Mucosa of stomach (tissue), 1 donor: ENCODE results near the gene G3BP1.
A peak's percentile ranks its signal among the peaks of the same experiment; 100 is the strongest.

Experiments used
- H3K27me3 ChIP-seq: one replicate; pipeline ENCODE4 v1.7.0; 2013; ENCODE audit warnings: mild to moderate bottlenecking, low read length; ENCODE audit not compliant: control insufficient read depth, insufficient read depth
- H3K36me3 ChIP-seq: one replicate; pipeline ENCODE4 v1.7.0; 2013; ENCODE audit warnings: low read length; ENCODE audit not compliant: control insufficient read depth, insufficient read depth
- H3K4me1 ChIP-seq: one replicate; pipeline ENCODE4 v1.7.0; 2013; ENCODE audit warnings: mild to moderate bottlenecking, low read length; ENCODE audit not compliant: control insufficient read depth, insufficient read depth
- H3K4me3 ChIP-seq: one replicate; pipeline ENCODE4 v1.7.0; 2013; ENCODE audit warnings: low read length
- H3K9ac ChIP-seq: one replicate; pipeline ENCODE4 v1.7.0; 2013; ENCODE audit warnings: mild to moderate bottlenecking, low read length, moderate library complexity
- H3K9me3 ChIP-seq: one replicate; pipeline ENCODE4 v1.7.0; 2013; ENCODE audit warnings: mild to moderate bottlenecking, low read length, moderate library complexity; ENCODE audit not compliant: control insufficient read depth
- donor health status: Pancreatic carcinoma.

Gene G3BP1

DNA sequence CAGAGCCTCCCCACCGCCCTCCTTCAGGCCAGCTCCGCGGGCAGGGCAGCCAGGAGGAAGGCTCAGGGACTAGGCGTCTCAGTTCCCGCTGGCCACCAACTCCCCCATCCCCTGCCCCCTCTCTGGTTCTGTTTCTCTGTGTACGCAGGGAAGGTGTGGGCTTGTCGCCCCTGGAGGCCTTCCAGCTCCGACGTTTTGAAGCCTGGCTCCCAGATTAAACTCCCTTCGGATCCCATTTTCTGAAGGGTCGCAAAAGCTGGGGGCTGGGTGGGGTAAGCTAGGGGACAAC lies 13.7 kb upstream of the G3BP1 start:
- Histone ChIP-seq H3K27me3 (no peaks in the 10 kb centered on the region), H3K9me3 (no peaks in the 10 kb centered on the region), H3K36me3 (no peaks in the 10 kb centered on the region), H3K4me1 (peaks cover 24% of the 10 kb centered on the region), H3K9ac (peak overlapping the region; percentile 91), H3K4me3 (peak overlapping the region; percentile 99)

DNA sequence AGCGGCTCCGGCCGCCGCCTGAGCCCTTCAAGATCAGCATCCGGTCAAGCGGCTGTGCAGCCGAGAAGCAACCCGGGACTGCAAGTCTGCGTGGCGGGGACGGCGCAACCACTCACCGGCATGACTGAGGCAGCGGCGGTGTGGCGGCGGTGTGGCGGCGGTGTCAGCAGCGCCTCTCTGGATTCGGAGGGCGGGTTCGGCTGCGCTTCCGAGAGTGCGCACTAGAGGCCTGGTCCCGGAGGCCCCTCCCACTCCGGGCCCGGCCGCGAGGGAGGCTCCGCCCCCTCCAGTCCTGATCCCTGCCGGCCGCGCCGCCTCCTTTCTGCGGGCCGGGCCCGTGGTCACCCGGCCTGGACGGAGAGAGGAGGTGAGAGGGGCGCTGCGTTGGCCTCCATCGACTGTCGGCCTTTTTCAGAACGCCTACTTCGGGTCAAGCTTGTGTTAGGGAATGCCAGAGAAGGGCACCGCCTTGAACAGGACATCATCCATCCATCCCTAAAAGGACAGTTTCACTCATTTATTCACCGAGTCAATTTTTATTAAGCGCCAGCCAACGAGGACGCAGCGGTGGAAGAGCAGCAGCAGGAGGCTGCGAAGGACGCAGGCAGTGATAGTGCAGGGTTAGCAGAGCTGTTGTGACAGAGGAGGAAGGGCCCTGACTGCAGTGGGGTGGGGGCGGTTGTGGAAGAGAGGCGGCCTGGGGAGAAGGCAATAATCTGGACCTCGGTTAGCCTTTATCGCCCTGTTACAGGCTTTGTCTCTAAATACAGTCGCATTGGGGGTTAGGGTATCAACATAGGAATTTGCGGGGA lies 13.1 kb upstream of the G3BP1 start, which contains the start of gene ATOX1:
Gene ATOX1 (minus strand): TSS at position 202 of the 812 bp plus-strand sequence. CDS start 80 bp downstream, at position 122.
- Histone ChIP-seq H3K27me3 (no peaks in the 10 kb centered on the region), H3K9me3 (no peaks in the 10 kb centered on the region), H3K4me3 (peak within 1 kb of the TSS; percentile 99), H3K36me3 (no peaks in the 10 kb centered on the region), H3K9ac (peak within 1 kb of the TSS; percentile 91), H3K4me1 (peaks cover 24% of the 10 kb centered on the region)

DNA sequence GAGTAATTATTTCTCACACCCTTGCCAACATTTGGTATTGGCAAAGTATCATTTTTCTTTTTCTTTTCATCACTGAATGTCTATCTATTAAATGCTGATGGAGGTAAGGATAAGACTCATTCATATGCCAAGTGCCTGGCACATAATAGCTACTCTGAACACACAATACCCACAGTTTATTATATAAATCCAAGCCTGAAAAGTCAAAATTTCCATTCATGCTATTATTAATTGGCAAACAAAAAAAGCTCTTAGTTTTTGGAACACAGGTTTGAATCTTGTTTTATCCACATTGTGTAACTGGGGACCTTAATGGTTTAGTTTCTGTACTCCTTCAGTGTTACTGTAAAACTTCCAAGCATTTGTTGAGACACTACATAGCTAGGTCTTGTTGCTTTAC lies 7.0 kb upstream of the G3BP1 start:
- Histone ChIP-seq H3K4me3 (no peak overlapping the region), H3K27me3 (no peaks in the 10 kb centered on the region), H3K9me3 (no peaks in the 10 kb centered on the region), H3K4me1 (no peaks in the 10 kb centered on the region), H3K36me3 (no peaks in the 10 kb centered on the region), H3K9ac (no peak overlapping the region)

DNA sequence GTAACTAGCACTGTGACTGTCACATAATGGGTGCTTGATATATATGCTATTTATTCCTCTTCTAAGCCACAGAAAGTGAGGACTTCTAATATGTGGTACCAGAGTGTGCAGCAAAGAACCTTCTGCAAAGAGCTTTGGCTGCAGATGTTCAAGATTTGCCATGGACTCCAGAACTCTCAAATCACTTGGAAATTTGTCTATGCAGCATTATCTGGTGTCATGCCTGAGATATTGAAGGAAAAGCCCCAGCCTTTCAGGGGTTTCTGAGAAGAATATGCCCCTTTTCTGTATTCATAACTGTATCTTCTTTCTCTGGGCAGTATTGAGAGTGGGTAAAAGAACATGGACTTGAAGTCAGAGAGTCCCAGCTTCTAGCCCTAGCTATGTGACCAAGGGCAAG lies 4.8 kb upstream of the G3BP1 start:
- H3K27me3 ChIP-seq = no peaks in the 10 kb centered on the region
- peaks cover 7% of the 10 kb centered on the region for H3K4me1 ChIP-seq
- H3K9ac ChIP-seq = no peak overlapping the region
- no peak overlapping the region for H3K4me3 ChIP-seq
- no peaks in the 10 kb centered on the region for H3K36me3 ChIP-seq
- H3K9me3 ChIP-seq = no peaks in the 10 kb centered on the region

DNA sequence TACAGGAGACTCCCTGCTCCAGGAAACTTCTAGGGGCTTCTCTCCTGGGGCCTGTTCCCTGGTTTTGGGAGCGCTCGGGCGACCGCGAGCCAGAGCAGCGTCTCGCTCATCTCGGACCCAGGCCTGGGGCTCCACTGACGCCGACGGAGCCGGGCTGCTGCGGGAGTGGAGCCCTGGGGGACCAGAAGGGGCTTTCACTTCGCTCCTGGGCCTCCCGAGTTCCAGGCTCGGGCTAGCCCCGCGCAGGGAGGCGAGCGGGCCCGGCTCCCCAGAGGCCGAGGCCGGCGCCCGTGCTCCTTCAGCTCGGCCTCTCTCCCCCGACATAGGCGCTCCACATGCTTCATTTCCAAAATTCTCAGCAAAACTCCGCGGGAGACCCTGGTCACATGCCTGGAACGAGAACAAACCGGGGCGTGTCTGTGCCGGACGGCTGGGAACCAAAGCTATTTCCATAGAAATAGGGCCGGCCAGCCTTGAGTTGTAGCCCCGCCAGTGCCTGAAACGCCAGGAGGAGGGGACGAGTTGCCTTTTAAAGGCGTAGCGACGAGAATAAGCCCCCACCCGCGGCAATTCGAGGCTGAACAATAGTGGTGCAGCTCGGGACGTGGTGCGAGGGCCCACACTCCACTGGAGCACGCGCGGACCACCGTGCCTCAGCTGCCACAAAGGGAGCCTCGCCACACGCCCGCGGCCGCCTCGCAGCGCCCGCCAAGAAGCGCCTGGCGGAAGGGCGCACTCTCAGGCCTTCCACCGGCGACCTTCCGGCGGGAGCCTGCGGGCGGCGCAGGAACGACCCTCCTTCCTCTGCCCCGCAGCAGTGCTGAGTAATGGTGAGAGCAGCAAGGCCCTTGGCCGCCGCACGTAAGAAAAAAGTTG lies 1.1 kb upstream of the G3BP1 start:
- Histone ChIP-seq H3K27me3 (no peaks in the 10 kb centered on the region), H3K4me1 (peaks cover 26% of the 10 kb centered on the region), H3K9ac (peak overlapping the region; percentile 98), H3K9me3 (no peaks in the 10 kb centered on the region), H3K4me3 (peak overlapping the region; percentile 88), H3K36me3 (no peaks in the 10 kb centered on the region)

DNA sequence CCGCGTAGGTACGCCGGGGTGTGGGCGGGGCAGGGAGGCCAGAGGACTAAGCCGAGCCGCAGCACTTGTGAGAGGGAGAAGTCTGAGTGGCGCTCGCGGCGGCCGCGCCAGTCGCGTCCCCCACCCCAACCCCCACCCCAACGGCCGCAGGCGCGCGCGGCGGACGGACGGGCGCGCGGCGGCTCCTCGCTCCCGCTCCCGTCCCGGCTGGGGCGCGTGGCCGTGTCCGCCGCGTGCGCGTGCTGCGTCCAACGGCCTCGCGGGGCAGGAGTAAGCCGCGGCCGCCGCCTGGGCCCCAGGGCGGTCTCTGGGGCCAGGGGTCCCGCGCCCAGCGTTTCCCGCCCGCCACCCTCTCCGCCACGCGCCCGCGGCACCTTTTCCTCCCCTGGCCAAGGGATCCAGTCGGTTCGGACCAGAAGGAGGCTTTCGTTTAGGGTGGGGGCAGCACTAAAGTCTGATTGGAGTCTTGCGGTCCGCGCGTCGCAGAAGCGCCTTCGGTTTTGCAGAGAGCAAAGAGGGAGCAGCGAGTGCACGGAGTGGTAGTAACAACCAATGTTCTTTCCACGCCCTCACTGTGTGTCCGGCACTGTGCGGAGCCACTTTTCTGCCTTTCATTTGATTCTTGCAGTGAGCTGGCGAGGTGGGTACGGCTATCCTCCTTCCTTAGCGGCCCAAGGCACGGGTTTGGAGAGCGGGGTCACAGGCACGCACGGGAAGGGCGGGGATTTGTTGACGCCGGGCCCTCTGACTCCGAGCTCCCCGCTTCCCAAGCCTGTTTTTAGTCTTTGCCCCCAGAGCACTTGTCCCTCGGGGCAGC lies 483 bp downstream of the G3BP1 start:
- Histone ChIP-seq H3K9ac (peak overlapping the region; percentile 98), H3K4me1 (peaks cover 26% of the 10 kb centered on the region), H3K27me3 (no peaks in the 10 kb centered on the region), H3K4me3 (peak overlapping the region; percentile 74), H3K9me3 (no peaks in the 10 kb centered on the region), H3K36me3 (no peaks in the 10 kb centered on the region)

DNA sequence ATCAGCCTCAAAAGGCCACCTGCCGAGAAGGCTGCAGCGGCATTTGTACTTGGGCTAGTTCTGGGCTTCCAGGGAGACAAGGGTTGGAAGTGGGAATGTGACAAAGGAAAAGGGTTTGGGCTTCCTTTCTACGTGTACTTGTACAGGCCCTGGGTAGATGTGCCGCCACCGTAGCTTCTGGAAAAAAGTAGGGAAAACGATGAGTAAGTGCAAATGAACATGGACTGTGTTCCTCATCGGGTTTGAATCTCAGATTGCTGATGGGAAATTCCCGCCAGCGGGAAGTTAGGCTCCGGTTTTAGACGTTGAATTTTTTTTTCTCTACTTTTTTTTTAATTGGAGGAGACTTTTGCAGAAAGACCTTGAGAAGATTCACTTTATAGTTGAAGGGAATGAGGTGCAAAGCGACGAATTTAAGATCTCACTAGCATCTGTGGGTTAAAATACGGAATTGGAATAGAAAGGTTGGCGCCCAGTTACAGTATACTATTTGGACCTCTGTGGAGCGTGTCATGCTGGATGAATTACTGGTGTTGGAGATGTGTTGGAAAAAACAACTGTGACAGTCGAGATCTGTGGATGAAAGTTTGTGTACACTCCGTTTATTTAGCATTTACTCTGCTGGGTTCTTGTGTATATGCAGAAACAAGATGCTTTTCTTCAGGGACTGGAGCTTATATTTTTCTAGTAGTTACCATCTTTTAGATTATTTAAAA lies 1.2 kb downstream of the G3BP1 start:
- H3K9me3 ChIP-seq = no peaks in the 10 kb centered on the region
- H3K4me3 ChIP-seq = peak overlapping the region; percentile 74
- H3K36me3 ChIP-seq = no peaks in the 10 kb centered on the region
- H3K4me1 ChIP-seq = peaks cover 26% of the 10 kb centered on the region
- H3K9ac ChIP-seq = peak overlapping the region; percentile 98
- no peaks in the 10 kb centered on the region for H3K27me3 ChIP-seq

DNA sequence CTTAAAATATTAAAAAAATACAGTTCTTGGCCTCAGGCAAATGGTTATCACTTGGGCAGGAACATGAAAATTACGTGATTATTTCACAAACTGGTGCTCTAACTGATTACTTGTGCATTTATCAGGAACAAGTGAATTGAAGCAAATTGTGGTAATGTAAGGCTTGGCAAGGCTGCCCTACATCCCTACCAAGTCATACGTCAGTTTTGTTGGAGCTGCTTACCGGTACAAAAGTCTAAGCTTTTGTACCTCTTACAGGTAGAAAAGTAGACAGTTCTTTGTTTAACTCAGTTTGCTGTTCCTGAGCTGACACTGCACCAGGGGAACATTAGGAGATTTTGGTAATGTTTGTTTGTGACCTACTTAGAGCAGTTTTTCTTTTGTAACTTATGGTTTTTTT lies 2.2 kb downstream of the G3BP1 start:
- H3K4me3 ChIP-seq = no peak overlapping the region
- no peaks in the 10 kb centered on the region for H3K9me3 ChIP-seq
- H3K27me3 ChIP-seq = no peaks in the 10 kb centered on the region
- H3K36me3 ChIP-seq = no peaks in the 10 kb centered on the region
- peaks cover 26% of the 10 kb centered on the region for H3K4me1 ChIP-seq
- H3K9ac ChIP-seq = no peak overlapping the region

DNA sequence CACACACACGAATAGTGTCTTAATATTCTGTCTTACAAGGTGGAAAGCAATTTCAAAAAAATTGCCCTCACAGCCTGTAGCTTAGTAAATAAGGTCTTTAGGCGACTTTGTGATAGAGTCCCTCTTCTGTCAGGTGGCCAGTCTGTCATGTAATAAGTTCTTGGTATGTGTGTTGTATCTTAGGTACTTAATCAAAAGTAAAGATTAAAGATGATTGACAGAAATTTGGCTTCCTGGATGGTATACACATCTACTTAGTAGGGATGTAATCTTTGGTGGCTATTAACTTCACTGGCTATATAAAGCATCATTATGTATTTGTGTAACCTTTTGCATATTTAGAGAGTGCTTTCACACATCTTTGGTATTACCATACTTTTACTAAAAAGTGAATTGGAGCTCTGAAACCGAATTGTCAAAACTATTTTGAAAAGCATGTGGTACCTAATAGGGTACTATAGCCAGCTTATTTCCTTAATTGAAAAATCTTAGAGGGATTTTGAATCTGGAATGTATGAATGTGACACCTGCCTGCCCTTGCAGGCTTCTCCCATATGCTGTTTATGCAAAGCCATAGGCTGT lies 3.4 kb downstream of the G3BP1 start:
- Histone ChIP-seq H3K4me1 (peaks cover 29% of the 10 kb centered on the region), H3K4me3 (no peak overlapping the region), H3K27me3 (no peaks in the 10 kb centered on the region), H3K9me3 (no peaks in the 10 kb centered on the region), H3K9ac (peak overlapping the region; percentile 11), H3K36me3 (no peaks in the 10 kb centered on the region)

DNA sequence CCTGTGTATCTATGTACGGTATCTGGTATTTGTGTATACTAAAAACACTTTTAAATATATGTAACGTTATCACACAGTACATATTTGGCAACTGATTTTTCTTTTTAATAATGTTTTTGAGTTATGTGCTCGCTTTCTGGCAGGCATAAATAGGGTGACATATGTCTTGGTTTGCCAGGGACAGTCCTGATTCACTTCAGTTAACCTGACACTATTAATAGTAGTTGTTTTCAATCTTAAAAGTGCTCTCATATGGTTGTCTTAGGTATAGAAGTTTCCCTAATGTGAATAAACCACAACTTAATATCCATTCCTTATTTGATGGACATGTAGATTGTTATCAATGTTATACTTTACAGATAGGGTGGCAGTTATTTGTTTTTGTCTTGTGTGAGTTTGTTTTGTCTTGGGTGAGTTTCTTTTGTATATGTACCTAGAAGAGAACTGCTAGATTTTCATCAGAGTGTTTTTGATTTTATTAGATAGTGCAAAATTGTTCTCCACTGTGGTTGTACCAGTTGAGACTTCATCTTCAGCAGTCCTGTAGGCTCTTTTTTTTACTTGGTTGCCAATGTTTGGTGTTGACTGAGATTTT lies 7.9 kb downstream of the G3BP1 start:
- no peak overlapping the region for H3K9ac ChIP-seq
- peaks cover 13% of the 10 kb centered on the region for H3K4me1 ChIP-seq
- H3K36me3 ChIP-seq = no peaks in the 10 kb centered on the region
- no peaks in the 10 kb centered on the region for H3K27me3 ChIP-seq
- H3K4me3 ChIP-seq = no peak overlapping the region
- H3K9me3 ChIP-seq = no peaks in the 10 kb centered on the region

DNA sequence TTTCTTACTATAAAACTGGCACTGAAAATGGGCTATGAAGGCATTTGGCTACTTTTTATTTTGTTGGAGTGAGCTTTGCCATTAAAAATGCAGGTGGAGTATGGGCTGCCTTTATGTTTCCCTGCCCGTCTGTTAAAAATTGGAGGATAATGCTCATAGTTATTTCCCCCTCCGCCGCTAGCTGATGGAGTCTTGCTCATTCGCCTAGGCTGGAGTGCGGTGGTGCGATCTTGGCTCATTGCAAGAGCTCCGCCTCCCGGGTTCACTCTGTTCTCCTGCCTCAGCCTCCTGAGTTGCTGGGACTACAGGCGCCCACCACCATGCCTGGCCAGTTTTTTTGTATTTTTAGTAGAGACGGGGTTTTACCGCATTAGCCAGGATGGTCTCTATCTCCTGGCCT lies 8.6 kb downstream of the G3BP1 start:
- Histone ChIP-seq H3K4me1 (peaks cover 8% of the 10 kb centered on the region), H3K9ac (no peak overlapping the region), H3K4me3 (no peak overlapping the region), H3K9me3 (no peaks in the 10 kb centered on the region), H3K36me3 (no peaks in the 10 kb centered on the region), H3K27me3 (no peaks in the 10 kb centered on the region)
